H9 (cell line): ENCODE data around the gene FUZ. TPM values are rescaled to one million over a fixed set of nuclear protein-coding genes. Genes with fewer than 3 reads are reported as not detected.

ENCODE experiments used
- DNase-seq: peaks from one replicate; pipeline ENCODE4 v3.0.0-alpha.2; 2017
- H2AFZ ChIP-seq: one replicate; pipeline ENCODE4 v1.6.1; 2013; ENCODE audit warnings: mild to moderate bottlenecking, low read length, control low read depth, moderate library complexity
- H2AK5ac ChIP-seq: 2 replicates; pipeline ENCODE4 v1.6.1; 2013; ENCODE audit warnings: low read length, control low read depth, mixed read lengths; ENCODE audit not compliant: insufficient read length
- H2BK120ac ChIP-seq: one replicate; pipeline ENCODE4 v1.6.1; 2013; ENCODE audit warnings: low read depth, mild to moderate bottlenecking, low read length, control low read depth, inconsistent platforms; ENCODE audit not compliant: poor library complexity, severe bottlenecking
- H2BK12ac ChIP-seq: 2 replicates; pipeline ENCODE4 v1.6.1; 2013; ENCODE audit warnings: low read length, control low read depth, mixed read lengths, low read depth; ENCODE audit not compliant: insufficient read length
- H2BK15ac ChIP-seq: 2 replicates; pipeline ENCODE4 v1.6.1; 2013; ENCODE audit warnings: low read depth, low read length, control low read depth
- H2BK20ac ChIP-seq: one replicate; pipeline ENCODE4 v1.6.1; 2013; ENCODE audit warnings: low read depth, mild to moderate bottlenecking, low read length, control low read depth, inconsistent platforms; ENCODE audit not compliant: poor library complexity, severe bottlenecking
- H2BK5ac ChIP-seq: 2 replicates; pipeline ENCODE4 v1.6.1; 2013; ENCODE audit warnings: low read length, control low read depth, mixed read lengths; ENCODE audit not compliant: insufficient read length
- H3K14ac ChIP-seq: 2 replicates; pipeline ENCODE4 v1.6.1; 2013; ENCODE audit warnings: low read length, control low read depth; ENCODE audit not compliant: insufficient read depth
- H3K18ac ChIP-seq: 2 replicates; pipeline ENCODE4 v1.6.1; 2013; ENCODE audit warnings: low read depth, mild to moderate bottlenecking, mixed read lengths, low read length, control low read depth; ENCODE audit not compliant: insufficient read length
- H3K23ac ChIP-seq: 2 replicates; pipeline ENCODE4 v1.6.1; 2013; ENCODE audit warnings: low read length, control low read depth, mixed read lengths, low read depth; ENCODE audit not compliant: insufficient read length
- H3K23me2 ChIP-seq: 2 replicates; pipeline ENCODE4 v1.6.1; 2013; ENCODE audit warnings: low read depth, mild to moderate bottlenecking, mixed read lengths, low read length, control low read depth; ENCODE audit not compliant: insufficient read length, poor library complexity, severe bottlenecking
- H3K27ac ChIP-seq: 2 replicates; pipeline ENCODE4 v1.5.1; 2013; ENCODE audit warnings: low read length, control low read depth, mixed read lengths, low read depth; ENCODE audit not compliant: insufficient read length
- H3K27me3 ChIP-seq: 2 replicates; pipeline ENCODE4 v1.6.1; 2013; ENCODE audit warnings: low read length, control low read depth, inconsistent platforms; ENCODE audit not compliant: insufficient read depth
- H3K4ac ChIP-seq: 2 replicates; pipeline ENCODE4 v1.6.1; 2013; ENCODE audit warnings: low read depth, mild to moderate bottlenecking, control low read depth, inconsistent platforms, low read length, moderate library complexity
- H3K4me1 ChIP-seq: 2 replicates; pipeline ENCODE4 v1.6.1; 2013; ENCODE audit warnings: low read length, control low read depth, inconsistent platforms; ENCODE audit not compliant: insufficient read depth
- H3K4me2 ChIP-seq: 2 replicates; pipeline ENCODE4 v1.6.1; 2013; ENCODE audit warnings: low read length, control low read depth, mixed read lengths; ENCODE audit not compliant: insufficient read length, insufficient read depth
- H3K56ac ChIP-seq: 2 replicates; pipeline ENCODE4 v1.6.1; 2013; ENCODE audit warnings: low read depth, mild to moderate bottlenecking, mixed read lengths, low read length, control low read depth; ENCODE audit not compliant: insufficient read length
- H3K79me1 ChIP-seq: 2 replicates; pipeline ENCODE4 v1.6.1; 2013; ENCODE audit warnings: low read depth, mild to moderate bottlenecking, moderate library complexity, low read length, control low read depth, inconsistent platforms; ENCODE audit not compliant: insufficient read depth, poor library complexity, severe bottlenecking
- H3K79me2 ChIP-seq: 2 replicates; pipeline ENCODE4 v1.6.1; 2013; ENCODE audit warnings: low read length, control low read depth, inconsistent platforms; ENCODE audit not compliant: insufficient read depth
- H3K9ac ChIP-seq: 2 replicates; pipeline ENCODE4 v1.6.1; 2013; ENCODE audit warnings: low read length, control low read depth, mixed read lengths; ENCODE audit not compliant: insufficient read length; ENCODE audit errors: extremely low read depth
- H3K9me3 ChIP-seq: one replicate; pipeline ENCODE4 v1.6.1; 2013; ENCODE audit warnings: low read depth, low read length, inconsistent platforms; ENCODE audit not compliant: control insufficient read depth
- H3T11ph ChIP-seq: one replicate; pipeline ENCODE4 v1.6.1; 2013; ENCODE audit warnings: mild to moderate bottlenecking, low read length, control low read depth, inconsistent platforms
- H4K20me1 ChIP-seq: one replicate; pipeline ENCODE4 v1.6.1; 2013; ENCODE audit not compliant: control insufficient read depth, insufficient read length, insufficient read depth
- H4K5ac ChIP-seq: 2 replicates; pipeline ENCODE4 v1.6.1; 2013; ENCODE audit warnings: low read depth, mild to moderate bottlenecking, mixed read lengths, low read length, control low read depth; ENCODE audit not compliant: insufficient read length
- H4K8ac ChIP-seq: replicated peaks from 2 replicates; pipeline ENCODE4 v1.6.1; 2013; ENCODE audit warnings: low read length, control low read depth, mixed read lengths, low read depth; ENCODE audit not compliant: insufficient read length
- H4K91ac ChIP-seq: 2 replicates; pipeline ENCODE4 v1.6.1; 2013; ENCODE audit warnings: low read depth, mild to moderate bottlenecking, moderate library complexity, mixed read lengths, low read length, control low read depth; ENCODE audit not compliant: insufficient read length
- H3K27ac Mint-ChIP-seq, 3 experiments: 2 replicates in 2 of 3; 3 replicates in 1 of 3; pipeline ENCODE4 v1.8.0; 2020 to 2021; ENCODE audit warnings: mixed read lengths in 3 of 3, mild to moderate bottlenecking in 1 of 3, moderate library complexity in 1 of 3
- H3K27me3 Mint-ChIP-seq: 2 replicates; pipeline ENCODE4 v1.8.0; 2021; ENCODE audit warnings: low read depth, mild to moderate bottlenecking, moderate library complexity, mixed read lengths
- H3K36me3 Mint-ChIP-seq, 3 experiments: 2 replicates in 2 of 3; 3 replicates in 1 of 3; pipeline ENCODE4 v1.8.0; 2020 to 2021; ENCODE audit warnings: low read depth in 3 of 3, mixed read lengths in 3 of 3; ENCODE audit not compliant: insufficient read depth in 1 of 3
- H3K4me1 Mint-ChIP-seq, 2 experiments: 2 replicates each; pipeline ENCODE4 v1.8.0; 2020; ENCODE audit warnings: mixed read lengths in 2 of 2
- H3K4me3 Mint-ChIP-seq, 2 experiments: 2 replicates in 1 of 2; 3 replicates in 1 of 2; pipeline ENCODE4 v1.8.0; 2020 to 2021; ENCODE audit warnings: mild to moderate bottlenecking in 2 of 2, mixed read lengths in 2 of 2, moderate library complexity in 1 of 2
- H3K9me3 Mint-ChIP-seq, 2 experiments: 2 replicates in 1 of 2; 3 replicates in 1 of 2; pipeline ENCODE4 v1.8.0; 2020; ENCODE audit warnings: mild to moderate bottlenecking in 2 of 2, mixed read lengths in 2 of 2, moderate library complexity in 1 of 2
- CTCF ChIP-seq: fragments of 200-600 bp; sonication (generic); conservative IDR thresholded peaks from 3 replicates; pipeline ENCODE4 v1.8.0; 2021; ENCODE audit warnings: antibody characterized with exemption, mild to moderate bottlenecking
- WGBS: extraction: QIAGEN DNeasy Blood & Tissue Kit; methylation state at CpG from one replicate; pipeline ENCODE4 v1.1.7; 2013; ENCODE audit warnings: missing lambda C conversion rate, low lambda C conversion rate, mixed read lengths; ENCODE audit not compliant: insufficient read length; ENCODE audit errors: extremely low coverage; 5-methylcytosine and 5-hydroxymethylcytosine counted together
- total RNA-seq: library from RNA; stranded (reverse); gene quantifications from 2 replicates; pipeline ENCODE4 v1.2.1, GENCODE V29; 2021

The FUZ gene
- total RNA-seq, 1 experiment from 2014 or later = 25.1 TPM

DNA sequence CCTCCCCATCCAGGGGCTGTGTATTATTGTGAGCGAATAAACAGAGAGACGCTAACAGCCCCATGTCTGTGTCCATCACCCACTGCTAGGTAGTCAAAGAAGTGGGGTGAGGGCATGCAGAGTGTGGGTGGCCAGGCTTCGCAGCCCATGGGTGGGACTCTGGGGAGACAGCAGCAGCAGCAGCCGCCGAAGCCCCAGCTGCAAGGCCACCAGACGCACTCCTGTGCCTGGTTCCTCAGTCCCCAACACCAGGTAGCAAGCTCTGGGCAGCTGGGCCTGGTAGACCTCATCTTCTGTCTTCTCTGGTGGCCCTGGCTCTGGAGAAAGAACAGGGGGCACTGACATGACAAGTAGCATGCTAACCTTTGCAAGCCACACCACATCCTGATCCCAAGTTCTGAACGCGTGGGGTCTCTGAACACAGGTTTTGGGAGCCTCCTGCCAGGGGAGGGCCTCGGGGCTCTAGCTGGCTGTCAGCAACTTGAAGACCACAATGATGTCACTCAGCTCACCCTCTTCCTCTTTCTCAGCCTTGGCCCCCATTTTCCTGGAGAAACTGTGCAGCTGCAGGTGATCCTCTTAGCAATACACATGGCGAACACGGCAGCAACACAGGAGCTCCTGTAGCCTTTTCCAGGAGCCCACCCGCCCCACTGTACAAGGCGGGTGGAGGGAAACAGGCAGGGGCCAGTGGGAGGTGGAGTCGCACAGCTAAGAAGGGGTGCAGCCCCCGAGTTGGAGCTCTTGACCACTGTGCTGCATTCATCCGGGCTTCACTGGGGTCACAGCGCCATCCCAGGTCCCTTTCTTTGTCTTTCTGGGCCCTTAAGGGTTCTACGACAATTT lies 5.8 kb downstream of the FUZ start:
- no peak overlapping the region for H4K91ac ChIP-seq
- H3K14ac ChIP-seq = no peak overlapping the region
- H2AK5ac ChIP-seq = no peak overlapping the region
- no peak overlapping the region for H3T11ph ChIP-seq
- H3K23ac ChIP-seq = no peak overlapping the region
- Mint-ChIP-seq H3K4me3 (no peak overlapping the region), H3K9me3 (no peaks in the 10 kb centered on the region; a peak in 2 of 5 replicates), H3K4me1 (peaks cover 15 to 38% of the 10 kb centered on the region in 2 experiments), H3K36me3 (peaks cover 22 to 40% (median 39%) of the 10 kb centered on the region in 3 experiments; a peak in 6 of 7 replicates), H3K27me3 (peaks cover 7% of the 10 kb centered on the region), H3K27ac (peak overlapping the region in 1 of 3 experiments; percentile 77; a peak in 1 of 7 replicates)
- no peak overlapping the region for H2BK5ac ChIP-seq
- H3K18ac ChIP-seq = no peak overlapping the region
- no peak overlapping the region for H2BK120ac ChIP-seq
- no peak overlapping the region for H3K27ac ChIP-seq
- no peak overlapping the region for H4K5ac ChIP-seq
- TF ChIP-seq CTCF = no peak
- H2BK12ac ChIP-seq = no peak overlapping the region
- no peak overlapping the region for H3K56ac ChIP-seq
- H3K79me1 ChIP-seq = no peaks in the 10 kb centered on the region
- H3K27me3 ChIP-seq = no peaks in the 10 kb centered on the region
- no peaks in the 10 kb centered on the region for H3K9me3 ChIP-seq
- H2BK15ac ChIP-seq = no peak overlapping the region
- H4K8ac ChIP-seq = no peak overlapping the region
- no peak overlapping the region for H3K4me2 ChIP-seq
- no peaks in the 10 kb centered on the region; the same call in 1 of the 2 replicates for H3K4me1 ChIP-seq
- H3K79me2 ChIP-seq = no peaks in the 10 kb centered on the region
- no peak overlapping the region for H3K4ac ChIP-seq
- no peak overlapping the region for H2BK20ac ChIP-seq
- H4K20me1 ChIP-seq = no peaks in the 10 kb centered on the region
- H3K9ac ChIP-seq = no peak overlapping the region
- H2AFZ ChIP-seq = no peak overlapping the region
- no CpG with 5 or more reads among the region's 18 CpGs for WGBS
- H3K23me2 ChIP-seq = peaks cover 8% of the 10 kb centered on the region
- DNase-seq = no peak
